ENCODE results near the gene SMOC2.
A peak's percentile ranks its signal among the peaks of the same experiment; 100 is the strongest.

Gene SMOC2

GRCh38 chr6:168516944-168517741 lies 76.2 kb downstream of the SMOC2 start:
- DNase-seq, result no peak

- no peak for DNase-seq
These were observed 76.9 kb downstream of the SMOC2 start for GRCh38 chr6:168517742-168518347.

GRCh38 chr6:168518348-168518745 lies 77.4 kb downstream of the SMOC2 start:
- no peak for DNase-seq

- no peak for DNase-seq
These were observed 77.9 kb downstream of the SMOC2 start for GRCh38 chr6:168518867-168519266.

GRCh38 chr6:168520233-168520632 lies 79.2 kb downstream of the SMOC2 start:
- no peak for DNase-seq

- no peak for DNase-seq
These were observed 83.6 kb downstream of the SMOC2 start for GRCh38 chr6:168524571-168525001.

GRCh38 chr6:168525114-168525513 lies 84.1 kb downstream of the SMOC2 start:
- no peak for DNase-seq

GRCh38 chr6:168525926-168526630 lies 85.1 kb downstream of the SMOC2 start:
- DNase-seq, result no peak

GRCh38 chr6:168526841-168527281 lies 85.9 kb downstream of the SMOC2 start:
- DNase-seq, result peak in 1 of 58 donors; percentile 14

- no peak for DNase-seq
These were observed 86.6 kb downstream of the SMOC2 start for GRCh38 chr6:168527451-168528210.

- DNase-seq, result no peak
These were observed 87.6 kb downstream of the SMOC2 start for GRCh38 chr6:168528474-168529095.

- no peak for DNase-seq
These were observed 88.2 kb downstream of the SMOC2 start for GRCh38 chr6:168529214-168529613.

- DNase-seq, result no peak
These were observed 89.7 kb downstream of the SMOC2 start for GRCh38 chr6:168530653-168531071.

GRCh38 chr6:168532070-168532469 lies 91.1 kb downstream of the SMOC2 start:
- DNase-seq, result no peak

- DNase-seq, result no peak
These were observed 92.4 kb downstream of the SMOC2 start for GRCh38 chr6:168533414-168533813.

GRCh38 chr6:168534265-168534664 lies 93.3 kb downstream of the SMOC2 start:
- no peak for DNase-seq

- DNase-seq, result no peak
These were observed 94.7 kb downstream of the SMOC2 start for GRCh38 chr6:168535711-168536110.

- DNase-seq, result no peak
These were observed 95.2 kb downstream of the SMOC2 start for GRCh38 chr6:168536196-168536595.

GRCh38 chr6:168536665-168537539 lies 95.9 kb downstream of the SMOC2 start:
- peak in 2 of 58 donors; percentile 19 to 21 for DNase-seq

- DNase-seq, result no peak
These were observed 96.5 kb downstream of the SMOC2 start for GRCh38 chr6:168537540-168537884.

All from anterior cingulate cortex (tissue), 58 donors.